ENCODE data around the gene STPG3. TPM values are rescaled to one million over a fixed set of nuclear protein-coding genes. Genes with fewer than 3 reads are reported as not detected.
A peak's percentile ranks its signal among the peaks of the same experiment; 100 is the strongest.

The STPG3 gene
- total RNA-seq, 1 donor from 2014 or later: 0.18 TPM

DNA sequence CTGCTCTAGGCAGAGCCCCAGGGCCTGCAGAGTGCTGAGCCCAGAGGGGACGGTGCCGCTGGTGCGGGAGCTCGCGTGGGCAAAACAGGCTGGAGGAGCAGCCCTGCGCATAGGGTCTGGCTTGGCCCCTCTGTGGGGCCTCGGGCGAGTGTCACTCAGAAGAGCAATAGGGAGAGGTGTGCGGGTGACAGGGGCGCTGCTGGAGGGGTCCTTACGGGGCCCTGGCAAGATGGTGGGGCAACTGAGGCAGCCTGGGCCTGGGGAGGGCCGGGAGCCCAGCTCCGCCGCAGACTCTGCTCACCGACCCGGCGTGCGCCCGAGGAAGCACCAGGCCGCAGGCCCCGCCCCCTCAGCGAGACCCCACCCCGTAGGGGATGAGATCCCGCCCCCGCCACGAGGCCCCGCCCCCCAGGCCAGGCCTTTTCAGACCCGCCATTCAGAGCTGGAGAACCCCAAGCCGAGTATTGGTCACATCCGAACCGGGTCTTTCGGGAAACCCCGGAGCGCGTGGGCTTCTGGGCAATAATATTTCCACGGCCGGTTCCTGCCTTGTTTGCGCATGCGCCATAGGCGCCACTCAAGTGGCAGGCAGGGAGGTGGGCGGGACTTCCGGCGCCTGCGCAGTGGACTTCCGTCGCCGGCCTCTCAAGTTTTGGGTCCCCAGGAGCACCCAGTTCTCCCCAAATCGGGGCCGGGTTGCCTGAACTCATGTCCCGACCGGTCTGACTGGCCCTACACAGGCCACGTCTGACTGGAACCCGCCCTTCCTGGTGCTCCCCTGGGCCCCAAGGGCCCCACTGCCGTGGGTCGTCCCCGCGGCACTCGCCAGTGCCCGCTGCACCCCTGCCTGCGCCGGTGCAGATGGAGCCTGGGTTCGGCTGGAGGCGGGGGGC lies 27.8 kb upstream of the STPG3 start:
- peak overlapping the region; percentile 82 for H3K4me3 Mint-ChIP-seq
- H3K27me3 Mint-ChIP-seq (ENCODE audit: low read depth): peaks cover 4% of the 10 kb centered on the region
- peaks cover 9% of the 10 kb centered on the region for H3K4me1 Mint-ChIP-seq
- H3K36me3 Mint-ChIP-seq: no peaks in the 10 kb centered on the region
- H3K9me3 Mint-ChIP-seq: no peaks in the 10 kb centered on the region
- TF ChIP-seq, protein P1, sequence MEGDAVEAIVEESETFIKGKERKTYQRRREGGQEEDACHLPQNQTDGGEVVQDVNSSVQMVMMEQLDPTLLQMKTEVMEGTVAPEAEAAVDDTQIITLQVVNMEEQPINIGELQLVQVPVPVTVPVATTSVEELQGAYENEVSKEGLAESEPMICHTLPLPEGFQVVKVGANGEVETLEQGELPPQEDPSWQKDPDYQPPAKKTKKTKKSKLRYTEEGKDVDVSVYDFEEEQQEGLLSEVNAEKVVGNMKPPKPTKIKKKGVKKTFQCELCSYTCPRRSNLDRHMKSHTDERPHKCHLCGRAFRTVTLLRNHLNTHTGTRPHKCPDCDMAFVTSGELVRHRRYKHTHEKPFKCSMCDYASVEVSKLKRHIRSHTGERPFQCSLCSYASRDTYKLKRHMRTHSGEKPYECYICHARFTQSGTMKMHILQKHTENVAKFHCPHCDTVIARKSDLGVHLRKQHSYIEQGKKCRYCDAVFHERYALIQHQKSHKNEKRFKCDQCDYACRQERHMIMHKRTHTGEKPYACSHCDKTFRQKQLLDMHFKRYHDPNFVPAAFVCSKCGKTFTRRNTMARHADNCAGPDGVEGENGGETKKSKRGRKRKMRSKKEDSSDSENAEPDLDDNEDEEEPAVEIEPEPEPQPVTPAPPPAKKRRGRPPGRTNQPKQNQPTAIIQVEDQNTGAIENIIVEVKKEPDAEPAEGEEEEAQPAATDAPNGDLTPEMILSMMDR (IDR thresholded peaks at IDR 0.05; ENCODE audit: unreplicated experiment): no peak
- DNase-seq (ENCODE audit: low spot score in 2 of 2, unreplicated experiment in 2 of 2): peak; percentile 91 to 93
- H3K27ac Mint-ChIP-seq: peak overlapping the region; percentile 86

GRCh38 chr9:137224830-137225694 lies 26.0 kb upstream of the STPG3 start, which contains the start of gene CYSRT1:
Gene CYSRT1, plus strand, starts transcription at chr9:137225174. Its CDS starts 448 bp downstream, at chr9:137225622.
- Mint-ChIP-seq H3K4me1 (peaks cover 9% of the 10 kb centered on the region), H3K27ac (peak within 1 kb of the TSS; percentile 66), H3K4me3 (peak within 1 kb of the TSS; percentile 82), H3K9me3 (no peaks in the 10 kb centered on the region), H3K36me3 (no peaks in the 10 kb centered on the region), H3K27me3 (ENCODE audit: low read depth) (peaks cover 4% of the 10 kb centered on the region)
- no peak for DNase-seq (ENCODE audit: low spot score in 2 of 2, unreplicated experiment in 2 of 2)
- TF ChIP-seq, protein P1 (IDR thresholded peaks at IDR 0.05; ENCODE audit: unreplicated experiment): no peak

GRCh38 chr9:137225699-137226331 lies 25.3 kb upstream of the STPG3 start:
- H3K9me3 Mint-ChIP-seq: no peaks in the 10 kb centered on the region
- peaks cover 4% of the 10 kb centered on the region for H3K27me3 Mint-ChIP-seq (ENCODE audit: low read depth)
- peak overlapping the region; percentile 22 for H3K4me3 Mint-ChIP-seq
- TF ChIP-seq, protein P1 (IDR thresholded peaks at IDR 0.05; ENCODE audit: unreplicated experiment): no peak
- no peaks in the 10 kb centered on the region for H3K36me3 Mint-ChIP-seq
- H3K4me1 Mint-ChIP-seq: peaks cover 9% of the 10 kb centered on the region
- no peak for DNase-seq (ENCODE audit: low spot score in 2 of 2, unreplicated experiment in 2 of 2)
- no peak overlapping the region for H3K27ac Mint-ChIP-seq

GRCh38 chr9:137226338-137227053 lies 24.6 kb upstream of the STPG3 start:
- no peak overlapping the region for H3K27ac Mint-ChIP-seq
- no peaks in the 10 kb centered on the region for H3K36me3 Mint-ChIP-seq

More at GRCh38 chr9:137226338-137227053, 24.6 kb upstream of the STPG3 start:
- TF ChIP-seq, protein P1 (IDR thresholded peaks at IDR 0.05; ENCODE audit: unreplicated experiment): no peak
- Mint-ChIP-seq H3K27me3 (ENCODE audit: low read depth) (peaks cover 4% of the 10 kb centered on the region), H3K4me1 (peaks cover 9% of the 10 kb centered on the region), H3K9me3 (no peaks in the 10 kb centered on the region), H3K4me3 (peak overlapping the region; percentile 8)
- DNase-seq (ENCODE audit: low spot score in 2 of 2, unreplicated experiment in 2 of 2): no peak
